Measurements from ENCODE around the gene TMIE. TPM values are rescaled to one million over a fixed set of nuclear protein-coding genes. Genes with fewer than 3 reads are reported as not detected.

Gene TMIE
- total and polyA plus RNA-seq, 10 of the 15 experiments (the other 5 are each of a cell fraction or from before 2014, with no cell fraction given): not detected

DNA sequence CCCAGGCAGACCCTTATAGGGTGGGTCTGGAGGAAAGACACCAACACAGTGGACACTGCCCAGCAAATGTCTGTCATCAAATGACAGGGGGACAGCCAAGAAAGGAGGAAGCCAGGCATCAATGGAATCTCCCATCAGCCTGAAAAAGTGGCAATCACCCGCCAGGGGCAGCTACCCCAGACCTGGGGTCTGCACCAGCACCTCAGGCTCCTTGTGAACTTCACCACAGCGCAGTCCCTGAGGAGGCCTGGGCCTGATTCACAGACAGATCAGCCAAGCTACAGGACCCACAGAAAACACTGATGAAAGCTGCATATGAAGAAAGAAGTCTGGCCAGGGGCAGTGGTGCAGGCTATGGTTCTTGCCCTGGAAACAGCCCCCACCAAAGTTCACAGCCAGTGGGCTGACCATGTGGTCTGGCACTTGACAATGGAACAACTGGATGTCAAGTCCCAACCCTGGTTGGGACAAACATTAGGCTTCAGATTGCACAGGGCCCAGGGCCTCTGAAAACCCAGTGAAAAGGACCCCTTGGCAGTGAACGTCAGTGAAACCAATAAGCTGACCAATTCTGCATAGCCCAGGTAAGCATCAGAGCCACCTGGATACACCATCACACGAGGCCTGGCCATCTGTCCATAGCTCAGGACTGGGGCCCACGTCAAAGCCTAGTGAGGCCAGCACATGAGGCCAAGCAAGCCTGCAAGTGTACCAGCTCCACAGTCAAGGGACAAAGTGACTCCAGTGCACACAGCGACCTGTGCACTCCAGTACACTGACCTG is 36.8 kb upstream of the TMIE start (continued):
- TF ChIP-seq MXI1 (IDR thresholded peaks at IDR 0.05; ENCODE audit: low read depth, low read length): no peak
- no peak for TF ChIP-seq NR2C1 (IDR thresholded peaks at IDR 0.05)
- no peak for TF ChIP-seq RUNX3 (IDR thresholded peaks at IDR 0.05; ENCODE audit: low read length)
- TF ChIP-seq ZNF217 (IDR thresholded peaks at IDR 0.05): no peak

DNA sequence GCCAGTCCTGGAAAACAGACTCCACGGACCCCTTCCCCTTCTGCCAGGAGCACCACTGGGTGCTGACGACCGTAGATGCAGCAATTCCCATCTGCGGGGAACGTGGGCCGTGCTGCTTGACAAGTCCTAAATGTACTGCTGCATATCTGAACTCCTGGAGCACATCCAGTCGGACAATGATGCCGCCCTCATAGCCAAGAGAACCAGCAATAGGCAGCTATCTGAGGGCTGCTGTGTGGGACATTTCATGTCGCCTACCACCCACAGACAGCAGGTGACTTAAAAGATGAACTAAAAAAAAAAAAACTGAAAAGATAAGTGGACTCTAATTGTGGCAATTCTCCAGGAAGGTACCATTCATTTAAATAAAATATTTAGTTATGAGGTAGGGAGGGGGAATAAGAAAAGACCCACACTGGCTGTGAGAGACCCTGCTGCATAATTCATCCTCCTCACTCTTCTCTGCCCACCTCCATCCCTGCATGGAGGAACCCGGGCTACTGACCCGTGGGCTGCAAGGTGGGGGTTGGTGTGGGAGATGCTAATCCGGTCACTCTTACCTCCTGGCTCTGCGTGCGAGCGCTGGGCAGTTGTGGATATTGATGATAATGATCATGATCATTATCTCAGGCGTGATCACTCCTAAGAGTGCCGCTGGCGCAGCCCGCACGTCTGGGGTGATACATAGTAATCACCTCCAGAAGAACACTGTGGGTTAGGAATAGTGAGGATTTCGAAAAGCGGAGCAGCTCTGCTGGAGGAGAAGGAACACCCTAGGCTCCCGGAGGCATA is 36.0 kb upstream of the TMIE start:
- H3K27ac ChIP-seq (ENCODE audit: control insufficient read depth, insufficient read depth): no peak overlapping the region
- ChIA-PET SMC1A (ENCODE audit: uncharacterized antibody, unreplicated experiment) (no interaction called here), CTCF (interaction anchor here (1.8 kb wide), 1 partner anchor 177 kb away, joined by 4 read pairs; no protein-coding TSS in a partner anchor), RAD21 (ENCODE audit: unreplicated experiment) (no interaction called here), POLR2A (no interaction called here)
- DNase-seq (ENCODE audit: low read depth, low spot score): no peak
- 38% methylated on average over 23 of the region's 23 CpGs for WGBS (ENCODE audit: insufficient coverage, insufficient replicate concordance, low lambda C conversion rate, missing lambda C conversion rate)
- intact Hi-C loops (cut with micrococcal nuclease; ENCODE audit: unreplicated experiment) (no loop called here), in situ Hi-C loops (cut with MboI) (no loop called here)
- H3K9ac ChIP-seq (ENCODE audit: control insufficient read depth, insufficient read depth, low read length): no peak overlapping the region
- no peaks in the 10 kb centered on the region for H3K79me2 ChIP-seq (ENCODE audit: control insufficient read depth, insufficient read depth, low read length)
- H3K36me3 ChIP-seq (ENCODE audit: control insufficient read depth in 2 of 2, insufficient read depth in 2 of 2, low read length in 1 of 2): no peaks in the 10 kb centered on the region
- H3K4me2 ChIP-seq (ENCODE audit: control insufficient read depth, insufficient read depth): no peak overlapping the region
- peaks cover 0 to 3% of the 10 kb centered on the region in 2 experiments; a peak in 3 of 4 replicates for H3K27me3 ChIP-seq (replicated peaks in 1 of 2; ENCODE audit: control insufficient read depth in 2 of 2, insufficient read depth in 2 of 2, low read length in 1 of 2)
- no peak overlapping the region for H3K4me3 ChIP-seq
- H3K4me1 ChIP-seq (ENCODE audit: control insufficient read depth, insufficient read depth, low read length): no peaks in the 10 kb centered on the region
- no peaks in the 10 kb centered on the region; the same call in 1 of the 2 replicates for H4K20me1 ChIP-seq (ENCODE audit: control insufficient read depth, insufficient read depth)
- FAIRE-seq: no peak
- ATAC-seq: no peak
- TF ChIP-seq GATAD2B (conservative IDR thresholded peaks at IDR 0.05; ENCODE audit: low read depth) (no peak), TAF1 (IDR thresholded peaks at IDR 0.05; ENCODE audit: borderline replicate concordance, low read depth, low read length) (no peak), KAT2A (conservative IDR thresholded peaks at IDR 0.05; ENCODE audit: control insufficient read depth, low read depth, low read length) (no peak), SMC3 (IDR thresholded peaks at IDR 0.05; ENCODE audit: borderline replicate concordance, low read length) (no peak)
- no peak overlapping the region for H2AFZ ChIP-seq (ENCODE audit: control insufficient read depth, low read depth, low read length)
- no TSS peak for BruUV-seq (replicated peaks)
- H3K9me3 ChIP-seq (replicated peaks; ENCODE audit: control insufficient read depth, insufficient read depth, low read length): no peaks in the 10 kb centered on the region

All from GM12878 (cell line).